Stimulated activated CD8-positive, alpha-beta memory T cell treated with anti-CD3 and anti-CD28 coated beads, Interleukin-15, amount 100 ng/mL, for 4 hours (primary cell): ENCODE data around the gene GDF11.
"Not testable (repeated sequence)": the region's sequence is repeated elsewhere in the genome, so short reads cannot be mapped to it uniquely, and the experiment has no call there.

Experiments
- DNase-seq, 2 donors: peaks; one replicate each; pipeline ENCODE4 v3.0.0-alpha.2; 2020; ENCODE audit warnings: low read depth in 2 of 2

GDF11 gene

GRCh38 chr12:55741931-55742680 lies 816 bp upstream of the GDF11 start:
- DNase-seq = no peak

- no peak for DNase-seq
These were observed 751 bp downstream of the GDF11 start for GRCh38 chr12:55743406-55744339.

- DNase-seq = no peak
These were observed 1.6 kb downstream of the GDF11 start for GRCh38 chr12:55744340-55745030.

GRCh38 chr12:55745361-55746173 lies 2.6 kb downstream of the GDF11 start:
- DNase-seq = no peak

- DNase-seq = no peak
These were observed 3.4 kb downstream of the GDF11 start for GRCh38 chr12:55746174-55746912.

- DNase-seq = no peak
These were observed 4.0 kb downstream of the GDF11 start for GRCh38 chr12:55746913-55747231.

- DNase-seq = no peak
These were observed 5.5 kb downstream of the GDF11 start for GRCh38 chr12:55748230-55748993.

GRCh38 chr12:55755246-55755645 lies 12.3 kb downstream of the GDF11 start:
- DNase-seq = no peak

GRCh38 chr12:55757701-55758100 lies 14.8 kb downstream of the GDF11 start:
- DNase-seq = no peak

GRCh38 chr12:55758575-55758974 lies 15.7 kb downstream of the GDF11 start:
- not testable (repeated sequence) for DNase-seq

GRCh38 chr12:55760663-55761062 lies 17.7 kb downstream of the GDF11 start:
- DNase-seq = no peak

- no peak for DNase-seq
These were observed 19.7 kb downstream of the GDF11 start for GRCh38 chr12:55762646-55763045.

- DNase-seq = no peak
These were observed 22.9 kb downstream of the GDF11 start for GRCh38 chr12:55765736-55766290.

- DNase-seq = no peak
These were observed 24.2 kb downstream of the GDF11 start for GRCh38 chr12:55767156-55767555.

- no peak for DNase-seq
These were observed 28.8 kb downstream of the GDF11 start for GRCh38 chr12:55771736-55772135.

GRCh38 chr12:55777856-55778255 lies 34.9 kb downstream of the GDF11 start:
- no peak for DNase-seq

- no peak for DNase-seq
These were observed 37.8 kb downstream of the GDF11 start for GRCh38 chr12:55780685-55781084.

GRCh38 chr12:55788546-55788945 lies 45.6 kb downstream of the GDF11 start:
- DNase-seq = no peak

- no peak for DNase-seq
These were observed 46.2 kb downstream of the GDF11 start for GRCh38 chr12:55789171-55789570.

GRCh38 chr12:55789893-55790292 lies 47.0 kb downstream of the GDF11 start:
- DNase-seq = no peak
